Smooth muscle cell (in vitro differentiated cells): ENCODE data around the gene TLE4. TPM values are rescaled to one million over a fixed set of nuclear protein-coding genes. Genes with fewer than 3 reads are reported as not detected.
A peak's percentile ranks its signal among the peaks of the same experiment; 100 is the strongest.

ENCODE experiments used
- DNase-seq: peaks from one replicate; lab custom pipeline; 2025; ENCODE audit not compliant: unreplicated experiment; lab: John Stamatoyannopoulos, UW
- H2AFZ ChIP-seq: fragments of 200-600 bp; sonication (generic); 2 replicates; pipeline ENCODE4 v1.6.0; 2016; ENCODE audit warnings: antibody characterized with exemption, low read depth, mild to moderate bottlenecking
- H3F3A ChIP-seq: fragments of 200-600 bp; sonication (generic); 2 replicates; pipeline ENCODE4 v1.6.0; 2017; ENCODE audit warnings: antibody characterized with exemption, low read depth
- H3K27ac ChIP-seq: fragments of 200-600 bp; sonication (generic); 2 replicates; pipeline ENCODE4 v1.5.1; 2016; ENCODE audit warnings: low read depth, mild to moderate bottlenecking
- H3K27me3 ChIP-seq: fragments of 200-600 bp; sonication (generic); 2 replicates; pipeline ENCODE4 v1.6.1; 2016; ENCODE audit warnings: low read depth, mild to moderate bottlenecking
- H3K36me3 ChIP-seq: fragments of 200-600 bp; sonication (generic); 2 replicates; pipeline ENCODE4 v1.5.1; 2016; ENCODE audit warnings: low read depth
- H3K4me1 ChIP-seq: fragments of 200-600 bp; sonication (generic); 2 replicates; pipeline ENCODE4 v1.5.1; 2016; ENCODE audit warnings: low read depth
- H3K4me2 ChIP-seq: fragments of 200-600 bp; sonication (generic); 2 replicates; pipeline ENCODE4 v1.6.0; 2016; ENCODE audit warnings: mild to moderate bottlenecking
- H3K4me3 ChIP-seq: fragments of 200-600 bp; sonication (generic); 2 replicates; pipeline ENCODE4 v1.5.1; 2016; ENCODE audit warnings: mild to moderate bottlenecking
- H3K79me2 ChIP-seq: fragments of 200-600 bp; sonication (generic); 2 replicates; pipeline ENCODE4 v1.6.0; 2016; ENCODE audit warnings: low read depth, mild to moderate bottlenecking
- H3K9ac ChIP-seq: fragments of 200-600 bp; sonication (generic); 2 replicates; pipeline ENCODE4 v1.6.0; 2016; ENCODE audit warnings: low read depth
- H3K9me3 ChIP-seq: fragments of 200-600 bp; sonication (generic); replicated peaks from 2 replicates; pipeline ENCODE4 v1.5.1; 2016; ENCODE audit warnings: low read depth
- H4K20me1 ChIP-seq: fragments of 200-600 bp; sonication (generic); 2 replicates; pipeline ENCODE4 v1.6.0; 2016; ENCODE audit warnings: low read depth
- WGBS: methylation state at CpG from one replicate; pipeline ENCODE4 v1.1.7; 2016; ENCODE audit warnings: low lambda C conversion rate; 5-methylcytosine and 5-hydroxymethylcytosine counted together
- polyA plus RNA-seq: library from polyadenylated mRNA; unstranded; fragments of >200 nt; fragmentation: Nextera tagmentation; extraction: Ambion mirVana; gene quantifications from 2 replicates; pipeline ENCODE4 v1.2.1, GENCODE V29; 2016
- total RNA-seq: library from RNA; depleted of rRNA; stranded (reverse); fragments of >200 nt; gene quantifications from 2 replicates; pipeline ENCODE4 v1.2.3, GENCODE V29; 2014
- TF ChIP-seq, protein P1 (sequence below): fragments of 200-600 bp; sonication (generic); IDR thresholded peaks from 2 replicates; pipeline ENCODE4 v1.5.1; 2017; ENCODE audit warnings: borderline replicate concordance, mild to moderate bottlenecking, antibody characterized with exemption; ENCODE audit not compliant: insufficient read depth, poor library complexity, severe bottlenecking

Gene TLE4
- total and polyA plus RNA-seq, 2 experiments from 2014 or later: 31.6 to 74.3 TPM

DNA sequence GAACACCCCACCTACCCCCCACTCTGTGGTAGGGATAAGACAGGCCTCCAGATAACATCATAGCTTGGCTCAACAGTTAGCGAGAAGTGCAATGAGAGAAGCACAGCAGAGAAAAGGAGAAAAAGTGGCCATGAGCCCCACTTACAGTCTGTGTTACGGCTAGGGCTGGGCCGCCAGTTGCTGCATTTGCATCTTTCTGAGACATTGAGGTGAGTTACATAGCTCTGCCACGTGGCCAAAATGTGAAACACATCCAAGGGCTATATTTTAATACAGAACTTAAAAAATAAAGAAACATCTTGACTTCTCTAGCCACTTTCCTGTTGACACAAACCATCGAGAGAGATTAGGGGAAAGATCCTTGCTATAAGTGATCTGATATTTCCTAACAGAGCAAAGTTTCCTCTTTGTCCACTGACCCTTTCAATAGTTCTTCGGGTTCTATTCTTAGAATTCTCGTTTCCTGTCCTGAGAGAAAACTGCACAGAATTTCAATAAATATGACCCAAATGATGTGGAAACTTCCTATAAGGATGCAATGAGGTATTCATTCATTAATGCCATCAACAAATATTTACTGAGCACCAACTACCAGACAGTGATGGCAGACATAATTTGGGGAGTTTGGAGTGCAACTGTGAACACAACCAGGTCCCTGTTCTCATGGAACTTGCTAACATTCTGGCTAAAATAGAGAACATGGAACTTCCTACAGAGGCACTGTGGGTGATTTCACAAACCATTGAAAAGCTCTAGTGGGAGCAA lies 3.2 kb upstream of the TLE4 start:
- H3K27me3 ChIP-seq: no peaks in the 10 kb centered on the region
- no peak overlapping the region for H3K27ac ChIP-seq
- H2AFZ ChIP-seq: no peak overlapping the region
- peaks cover 6% of the 10 kb centered on the region for H3K4me1 ChIP-seq
- H3K4me3 ChIP-seq: no peak overlapping the region
- H3K9ac ChIP-seq: no peak overlapping the region
- H3K79me2 ChIP-seq: peaks cover 7% of the 10 kb centered on the region
- DNase-seq: no peak
- no peaks in the 10 kb centered on the region for H3K9me3 ChIP-seq
- H3F3A ChIP-seq: peaks cover 4% of the 10 kb centered on the region
- H4K20me1 ChIP-seq: peaks cover 7% of the 10 kb centered on the region
- no peak overlapping the region for H3K4me2 ChIP-seq
- TF ChIP-seq, protein P1, sequence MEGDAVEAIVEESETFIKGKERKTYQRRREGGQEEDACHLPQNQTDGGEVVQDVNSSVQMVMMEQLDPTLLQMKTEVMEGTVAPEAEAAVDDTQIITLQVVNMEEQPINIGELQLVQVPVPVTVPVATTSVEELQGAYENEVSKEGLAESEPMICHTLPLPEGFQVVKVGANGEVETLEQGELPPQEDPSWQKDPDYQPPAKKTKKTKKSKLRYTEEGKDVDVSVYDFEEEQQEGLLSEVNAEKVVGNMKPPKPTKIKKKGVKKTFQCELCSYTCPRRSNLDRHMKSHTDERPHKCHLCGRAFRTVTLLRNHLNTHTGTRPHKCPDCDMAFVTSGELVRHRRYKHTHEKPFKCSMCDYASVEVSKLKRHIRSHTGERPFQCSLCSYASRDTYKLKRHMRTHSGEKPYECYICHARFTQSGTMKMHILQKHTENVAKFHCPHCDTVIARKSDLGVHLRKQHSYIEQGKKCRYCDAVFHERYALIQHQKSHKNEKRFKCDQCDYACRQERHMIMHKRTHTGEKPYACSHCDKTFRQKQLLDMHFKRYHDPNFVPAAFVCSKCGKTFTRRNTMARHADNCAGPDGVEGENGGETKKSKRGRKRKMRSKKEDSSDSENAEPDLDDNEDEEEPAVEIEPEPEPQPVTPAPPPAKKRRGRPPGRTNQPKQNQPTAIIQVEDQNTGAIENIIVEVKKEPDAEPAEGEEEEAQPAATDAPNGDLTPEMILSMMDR: no peak
- no peaks in the 10 kb centered on the region for H3K36me3 ChIP-seq
- 90% methylated on average over 7 of the region's 7 CpGs for WGBS

DNA sequence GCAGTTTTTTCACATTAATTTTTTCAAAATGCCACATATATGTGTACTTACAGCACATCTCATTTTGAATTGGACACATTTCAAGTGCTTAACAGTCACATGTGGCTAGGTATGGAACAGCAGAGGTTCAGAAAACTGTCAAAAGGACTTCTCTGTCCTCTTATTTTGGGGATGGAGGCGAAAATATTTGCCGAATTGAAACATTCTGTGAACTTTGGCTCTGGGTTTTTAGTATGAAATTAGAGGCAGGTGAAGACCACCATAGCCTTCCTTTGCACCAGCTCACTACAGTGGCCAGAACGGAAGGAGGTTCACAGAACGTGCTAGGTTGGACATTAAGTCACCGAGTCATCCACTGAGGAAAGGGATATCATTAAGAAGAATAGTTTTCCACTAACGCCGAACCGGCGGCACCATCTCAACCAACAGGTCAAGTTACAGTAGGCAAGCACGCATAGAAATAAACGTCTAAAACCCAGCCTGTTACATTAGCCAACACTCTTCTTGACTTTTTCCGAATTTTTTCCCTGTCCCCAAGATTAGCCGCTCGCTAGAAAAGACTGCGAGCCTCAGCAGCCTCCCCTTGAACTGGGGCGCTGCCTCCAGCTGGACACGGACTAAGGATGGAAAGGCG lies 1.8 kb upstream of the TLE4 start:
- Histone ChIP-seq H3K79me2 (peaks cover 21% of the 10 kb centered on the region), H3F3A (peaks cover 4% of the 10 kb centered on the region), H4K20me1 (peaks cover 22% of the 10 kb centered on the region), H3K4me3 (peak overlapping the region; percentile 74), H3K27ac (no peak overlapping the region), H3K27me3 (no peaks in the 10 kb centered on the region), H3K9me3 (no peaks in the 10 kb centered on the region), H2AFZ (peak overlapping the region; percentile 85), H3K4me1 (peaks cover 14% of the 10 kb centered on the region), H3K4me2 (peak overlapping the region; percentile 95), H3K9ac (no peak overlapping the region), H3K36me3 (no peaks in the 10 kb centered on the region)
- TF ChIP-seq, protein P1: no peak
- no peak for DNase-seq
- 13% methylated on average over 18 of the region's 18 CpGs for WGBS

DNA sequence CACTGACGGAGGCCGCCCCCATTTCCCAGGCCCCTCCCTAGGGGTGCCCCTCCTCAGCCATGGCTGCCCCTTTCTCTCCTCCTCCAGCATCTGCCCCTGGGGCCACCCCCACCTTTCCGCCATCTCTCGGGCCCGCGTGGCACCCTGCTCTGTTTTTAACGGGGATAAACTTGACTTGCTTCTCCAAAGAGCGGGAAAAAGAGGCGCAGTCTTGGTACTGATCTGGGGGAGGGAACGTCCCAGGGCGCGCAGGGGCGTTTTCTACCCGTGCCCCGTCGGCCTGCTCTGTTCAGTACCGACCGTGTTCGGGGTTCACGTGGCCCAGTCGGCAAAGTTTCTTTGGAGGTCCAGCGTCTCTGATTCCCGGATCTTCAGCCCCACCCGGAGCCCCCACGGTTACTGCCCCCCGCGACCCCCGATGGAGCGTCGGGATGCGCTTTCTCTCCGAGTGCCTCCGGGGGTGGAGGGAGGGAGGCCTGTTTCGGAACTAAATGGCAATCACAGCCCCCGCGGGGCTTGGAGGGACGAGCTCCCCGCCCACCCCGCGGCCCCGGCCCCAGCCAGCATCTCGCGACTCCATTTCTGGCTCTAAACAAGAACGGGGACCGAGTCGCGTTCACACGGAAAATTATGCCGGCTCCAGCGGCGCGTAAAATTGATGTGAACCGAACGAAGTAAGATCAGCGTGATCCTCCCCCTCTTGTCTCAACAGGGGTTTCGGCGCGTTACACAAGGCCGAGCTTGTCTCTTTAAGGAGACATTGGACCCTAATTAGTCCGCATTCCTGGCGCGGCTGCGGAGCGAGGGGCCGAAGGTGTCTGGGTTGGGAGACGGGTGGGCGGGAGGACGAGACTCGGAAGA lies 1.1 kb upstream of the TLE4 start:
- WGBS: under 1% methylated on average over 52 of the region's 69 CpGs
- Histone ChIP-seq H3K4me3 (peak overlapping the region; percentile 74), H3K4me1 (peaks cover 21% of the 10 kb centered on the region), H3K27me3 (no peaks in the 10 kb centered on the region), H3K9ac (peak overlapping the region; percentile 53), H3K4me2 (peak overlapping the region; percentile 95), H3K9me3 (no peaks in the 10 kb centered on the region), H3K36me3 (no peaks in the 10 kb centered on the region), H3K27ac (peak overlapping the region; percentile 71), H2AFZ (peak overlapping the region; percentile 85), H3K79me2 (peaks cover 29% of the 10 kb centered on the region), H3F3A (peaks cover 4% of the 10 kb centered on the region), H4K20me1 (peaks cover 29% of the 10 kb centered on the region)
- no peak for DNase-seq
- TF ChIP-seq, protein P1: no peak
